ENCODE data around the gene WWOX.

- TF ChIP-seq CTCF (IDR thresholded peaks at IDR 0.05) (no peak), EZH2 (IDR thresholded peaks at IDR 0.05; ENCODE audit: borderline replicate concordance, insufficient read depth, low read depth, low read length, poor library complexity, severe bottlenecking) (no peak)
Measured at GRCh38 chr16:78194948-78195347, 95.5 kb downstream of the WWOX start.
